Liver (tissue), 9 donors: Measurements from ENCODE around the gene MUC2. TPM values are rescaled to one million over a fixed set of nuclear protein-coding genes. Genes with fewer than 3 reads are reported as not detected.

Experiments
- DNase-seq: peaks from one replicate; pipeline ENCODE4 v3.0.0-alpha.2; 2017; ENCODE audit warnings: low spot score
- H3K27ac ChIP-seq, 2 donors: one replicate each; pipeline ENCODE4 v1.7.0; 2013; ENCODE audit warnings: inconsistent platforms in 2 of 2, low read length in 2 of 2, control low read depth in 1 of 2, low read depth in 1 of 2, mild to moderate bottlenecking in 1 of 2
- H3K27me3 ChIP-seq, 4 donors: one replicate each; pipeline versions ENCODE4 v1.6.1 to v1.7.0; 2013; ENCODE audit warnings: low read length in 3 of 4, inconsistent platforms in 1 of 4, mild to moderate bottlenecking in 1 of 4, moderate library complexity in 1 of 4; ENCODE audit not compliant: control insufficient read depth in 4 of 4, insufficient read depth in 4 of 4
- H3K36me3 ChIP-seq, 4 donors: one replicate each; pipeline versions ENCODE4 v1.6.1 to v1.7.0; 2013; ENCODE audit warnings: low read length in 3 of 4, mild to moderate bottlenecking in 3 of 4, low read depth in 1 of 4, moderate library complexity in 1 of 4; ENCODE audit not compliant: control insufficient read depth in 4 of 4, insufficient read depth in 3 of 4
- H3K4me1 ChIP-seq, 4 donors: one replicate each; pipeline versions ENCODE4 v1.6.1 to v1.7.0; 2013; ENCODE audit warnings: low read length in 3 of 4, mild to moderate bottlenecking in 3 of 4, moderate library complexity in 1 of 4; ENCODE audit not compliant: control insufficient read depth in 4 of 4, insufficient read depth in 4 of 4
- H3K4me3 ChIP-seq, 3 donors: one replicate each; pipeline versions ENCODE4 v1.6.1 to v1.7.0; 2013; ENCODE audit warnings: low read length in 3 of 3, control low read depth in 1 of 3, low read depth in 1 of 3, mild to moderate bottlenecking in 1 of 3
- H3K9ac ChIP-seq, 2 donors: one replicate each; pipeline ENCODE4 v1.7.0; 2013; ENCODE audit warnings: low read length in 2 of 2, mild to moderate bottlenecking in 2 of 2, moderate library complexity in 2 of 2, control low read depth in 1 of 2, low read depth in 1 of 2
- H3K9me3 ChIP-seq, 4 donors: one replicate each; pipeline versions ENCODE4 v1.6.1 to v1.7.0; 2013; ENCODE audit warnings: low read length in 3 of 4; ENCODE audit not compliant: control insufficient read depth in 4 of 4
- EGR1 ChIP-seq, 2 donors: IDR thresholded peaks; 2 replicates each; pipeline ENCODE4 v1.6.1; 2016 to 2018; ENCODE audit warnings: antibody characterized with exemption in 2 of 2, low read depth in 2 of 2
- FOXA1 ChIP-seq: IDR thresholded peaks from 2 replicates; pipeline ENCODE4 v1.6.1; 2016; ENCODE audit warnings: antibody characterized with exemption
- FOXA2 ChIP-seq: IDR thresholded peaks from 2 replicates; pipeline ENCODE4 v1.6.1; 2016; ENCODE audit warnings: antibody characterized with exemption
- GABPA ChIP-seq, 2 donors: IDR thresholded peaks in 1 of 2; conservative IDR thresholded peaks in 1 of 2; 2 replicates each; pipeline ENCODE4 v1.6.1; 2016; ENCODE audit warnings: antibody characterized with exemption in 2 of 2, mild to moderate bottlenecking in 1 of 2, moderate library complexity in 1 of 2
- JUND ChIP-seq, 2 donors: IDR thresholded peaks; 2 replicates each; pipeline ENCODE4 v1.6.1; 2016; ENCODE audit warnings: antibody characterized with exemption in 2 of 2
- RAD21 ChIP-seq, 2 donors: IDR thresholded peaks; 2 replicates each; pipeline ENCODE4 v1.6.1; 2016; ENCODE audit warnings: antibody characterized with exemption in 2 of 2, mild to moderate bottlenecking in 2 of 2
- SP1 ChIP-seq: IDR thresholded peaks from 2 replicates; pipeline ENCODE4 v1.6.1; 2018; ENCODE audit warnings: antibody characterized with exemption, mild to moderate bottlenecking
- YY1 ChIP-seq: IDR thresholded peaks from 2 replicates; pipeline ENCODE4 v1.6.1; 2016; ENCODE audit warnings: antibody characterized with exemption, mild to moderate bottlenecking
- WGBS: extraction: QIAGEN DNeasy Blood & Tissue Kit; methylation state at CpG from one replicate; pipeline ENCODE4 v1.1.7; 2013; 5-methylcytosine and 5-hydroxymethylcytosine counted together
- polyA plus RNA-seq, 2 donors: library from polyadenylated mRNA; stranded (reverse) in 1 of 2; unstranded in 1 of 2; fragments of 200-250 nt in 1 of 2; fragments of >200 nt in 1 of 2; fragmentation: Nextera tagmentation in 1 of 2; extraction: Ambion mirVana in 1 of 2; gene quantifications; one replicate each; pipeline versions ENCODE4 v1.2.1 to v1.2.3, GENCODE V29; 2013 to 2015
- total RNA-seq, 2 donors: library from RNA; depleted of rRNA; stranded (reverse); fragments of >200 nt; gene quantifications; one replicate each; pipeline ENCODE4 v1.2.3, GENCODE V29; 2014
- TF ChIP-seq, protein P1 (sequence below): fragments of 150-350 bp; IDR thresholded peaks from 2 replicates; pipeline ENCODE4 v1.5.1; 2017; ENCODE audit warnings: improper control_type of control experiment, low read depth, low read length; ENCODE audit not compliant: missing input control
- TF ChIP-seq, protein P2 (sequence below): IDR thresholded peaks from 2 replicates; pipeline ENCODE4 v1.6.1; 2016; ENCODE audit warnings: antibody characterized with exemption
- TF ChIP-seq, protein P3 (sequence below): IDR thresholded peaks from 2 replicates; pipeline ENCODE4 v1.6.1; 2016; ENCODE audit warnings: antibody characterized with exemption
- TF ChIP-seq, protein P4 (sequence below): IDR thresholded peaks from 2 replicates; pipeline ENCODE4 v1.6.1; 2016; ENCODE audit warnings: antibody characterized with exemption, mild to moderate bottlenecking
- TF ChIP-seq, protein P5 (sequence below): IDR thresholded peaks from 2 replicates; pipeline ENCODE4 v1.6.1; 2016; ENCODE audit warnings: antibody characterized with exemption
- donor health status: healthy.
- donor health status: healthy.
- donor health status: healthy.
- donor health status: healthy.
- donor health status: healthy.

MUC2 gene
- total and polyA plus RNA-seq, 4 donors = under 0.01 TPM; not detected in 3

DNA sequence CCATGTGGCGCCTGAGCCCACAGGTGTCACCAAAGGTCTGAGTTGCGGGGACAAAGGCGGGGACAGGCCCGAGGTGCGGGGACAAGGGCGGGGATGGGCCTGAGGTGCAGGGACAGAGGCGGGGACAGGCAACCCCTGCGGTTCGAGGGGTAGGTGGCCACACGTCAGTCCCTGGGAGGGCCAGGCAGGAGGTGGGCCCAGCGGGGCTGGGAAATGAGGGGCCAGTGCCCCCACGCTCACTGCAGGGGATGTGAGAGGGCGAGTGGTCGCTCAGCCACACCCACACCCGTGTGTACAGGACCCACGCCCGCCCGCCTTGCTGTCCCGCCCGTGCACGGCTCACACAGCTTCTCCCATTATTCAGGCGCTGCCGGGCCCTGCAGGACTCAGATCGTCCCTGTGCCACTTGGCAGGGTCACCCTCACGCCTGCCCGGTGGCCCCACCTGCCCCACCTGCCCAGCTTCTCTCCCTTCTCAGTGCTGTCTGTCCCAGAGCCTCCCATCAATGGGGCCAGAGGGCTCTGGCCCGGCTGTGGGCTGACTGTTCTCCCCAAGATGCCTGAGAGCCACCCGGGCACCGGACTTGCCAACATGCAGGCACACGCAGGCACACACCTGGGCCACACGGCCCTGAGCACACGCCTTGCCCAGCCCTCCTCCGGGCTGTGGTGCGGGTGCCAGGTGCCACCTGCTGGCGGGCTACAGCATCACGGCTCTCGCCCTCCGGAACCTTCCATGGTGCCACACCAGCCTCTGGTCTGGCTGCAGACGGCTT lies 23.9 kb upstream of the MUC2 start (continued):
- TF ChIP-seq, protein P1, sequence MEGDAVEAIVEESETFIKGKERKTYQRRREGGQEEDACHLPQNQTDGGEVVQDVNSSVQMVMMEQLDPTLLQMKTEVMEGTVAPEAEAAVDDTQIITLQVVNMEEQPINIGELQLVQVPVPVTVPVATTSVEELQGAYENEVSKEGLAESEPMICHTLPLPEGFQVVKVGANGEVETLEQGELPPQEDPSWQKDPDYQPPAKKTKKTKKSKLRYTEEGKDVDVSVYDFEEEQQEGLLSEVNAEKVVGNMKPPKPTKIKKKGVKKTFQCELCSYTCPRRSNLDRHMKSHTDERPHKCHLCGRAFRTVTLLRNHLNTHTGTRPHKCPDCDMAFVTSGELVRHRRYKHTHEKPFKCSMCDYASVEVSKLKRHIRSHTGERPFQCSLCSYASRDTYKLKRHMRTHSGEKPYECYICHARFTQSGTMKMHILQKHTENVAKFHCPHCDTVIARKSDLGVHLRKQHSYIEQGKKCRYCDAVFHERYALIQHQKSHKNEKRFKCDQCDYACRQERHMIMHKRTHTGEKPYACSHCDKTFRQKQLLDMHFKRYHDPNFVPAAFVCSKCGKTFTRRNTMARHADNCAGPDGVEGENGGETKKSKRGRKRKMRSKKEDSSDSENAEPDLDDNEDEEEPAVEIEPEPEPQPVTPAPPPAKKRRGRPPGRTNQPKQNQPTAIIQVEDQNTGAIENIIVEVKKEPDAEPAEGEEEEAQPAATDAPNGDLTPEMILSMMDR = peak; percentile 93
- TF ChIP-seq RAD21 (IDR thresholded peaks at IDR 0.05) (peak; percentile 95 to 99), FOXA1 (no peak), EGR1 (IDR thresholded peaks at IDR 0.05; ENCODE audit: low read depth in 2 of 2) (no peak)
- TF ChIP-seq, protein P2, sequence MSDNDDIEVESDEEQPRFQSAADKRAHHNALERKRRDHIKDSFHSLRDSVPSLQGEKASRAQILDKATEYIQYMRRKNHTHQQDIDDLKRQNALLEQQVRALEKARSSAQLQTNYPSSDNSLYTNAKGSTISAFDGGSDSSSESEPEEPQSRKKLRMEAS = no peak
- TF ChIP-seq, protein P3, sequence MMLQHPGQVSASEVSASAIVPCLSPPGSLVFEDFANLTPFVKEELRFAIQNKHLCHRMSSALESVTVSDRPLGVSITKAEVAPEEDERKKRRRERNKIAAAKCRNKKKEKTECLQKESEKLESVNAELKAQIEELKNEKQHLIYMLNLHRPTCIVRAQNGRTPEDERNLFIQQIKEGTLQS = no peak

DNA sequence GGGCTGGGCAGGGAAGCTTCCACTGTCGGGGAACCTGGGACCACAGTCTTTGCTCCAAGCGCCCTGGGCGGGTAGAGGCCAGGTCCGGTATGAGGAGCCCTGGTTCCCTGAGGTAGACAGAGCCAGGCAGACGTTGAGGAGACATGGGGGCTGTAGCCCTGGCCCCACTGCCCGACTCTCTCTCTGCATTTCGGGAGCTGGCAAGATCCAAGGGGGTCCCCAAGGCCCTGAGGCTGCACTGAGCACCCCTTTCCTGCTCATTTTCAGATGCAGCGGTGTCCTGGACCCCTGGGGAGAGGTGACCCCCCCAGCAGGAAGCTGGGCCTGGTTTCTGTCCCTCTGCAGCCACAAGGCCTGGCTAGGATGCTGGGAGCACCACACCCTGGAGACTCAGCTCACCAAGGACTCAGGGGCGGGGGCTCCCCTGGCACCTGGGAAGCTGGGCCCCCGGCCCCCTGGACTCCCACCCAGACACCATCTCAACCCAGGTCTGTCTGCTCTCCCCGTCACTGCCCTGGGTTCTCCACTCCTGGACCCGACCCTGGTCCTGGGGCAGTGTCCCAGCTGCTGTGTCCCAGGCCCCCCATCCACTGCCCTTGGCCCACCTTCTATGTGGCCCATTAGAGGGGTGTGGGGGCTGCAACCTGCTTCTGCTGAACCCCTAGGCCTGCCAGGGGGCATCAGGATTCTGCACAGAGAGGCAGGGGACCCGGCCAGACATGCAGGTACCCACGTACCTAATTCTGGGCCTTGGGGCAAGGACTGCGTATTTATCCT lies 23.1 kb upstream of the MUC2 start:
- WGBS = 60% methylated on average over 15 of the region's 15 CpGs
- H3K9ac ChIP-seq = no peak overlapping the region
- H3K27ac ChIP-seq = no peak overlapping the region
- H3K9me3 ChIP-seq = no peaks in the 10 kb centered on the region
- H3K27me3 ChIP-seq = peaks cover 0 to 5% (median 0%) of the 10 kb centered on the region in 4 donors
- no peak overlapping the region for H3K4me3 ChIP-seq
- no peaks in the 10 kb centered on the region for H3K4me1 ChIP-seq
- H3K36me3 ChIP-seq = no peaks in the 10 kb centered on the region
- TF ChIP-seq JUND (IDR thresholded peaks at IDR 0.05) = no peak
- DNase-seq = no peak

DNA sequence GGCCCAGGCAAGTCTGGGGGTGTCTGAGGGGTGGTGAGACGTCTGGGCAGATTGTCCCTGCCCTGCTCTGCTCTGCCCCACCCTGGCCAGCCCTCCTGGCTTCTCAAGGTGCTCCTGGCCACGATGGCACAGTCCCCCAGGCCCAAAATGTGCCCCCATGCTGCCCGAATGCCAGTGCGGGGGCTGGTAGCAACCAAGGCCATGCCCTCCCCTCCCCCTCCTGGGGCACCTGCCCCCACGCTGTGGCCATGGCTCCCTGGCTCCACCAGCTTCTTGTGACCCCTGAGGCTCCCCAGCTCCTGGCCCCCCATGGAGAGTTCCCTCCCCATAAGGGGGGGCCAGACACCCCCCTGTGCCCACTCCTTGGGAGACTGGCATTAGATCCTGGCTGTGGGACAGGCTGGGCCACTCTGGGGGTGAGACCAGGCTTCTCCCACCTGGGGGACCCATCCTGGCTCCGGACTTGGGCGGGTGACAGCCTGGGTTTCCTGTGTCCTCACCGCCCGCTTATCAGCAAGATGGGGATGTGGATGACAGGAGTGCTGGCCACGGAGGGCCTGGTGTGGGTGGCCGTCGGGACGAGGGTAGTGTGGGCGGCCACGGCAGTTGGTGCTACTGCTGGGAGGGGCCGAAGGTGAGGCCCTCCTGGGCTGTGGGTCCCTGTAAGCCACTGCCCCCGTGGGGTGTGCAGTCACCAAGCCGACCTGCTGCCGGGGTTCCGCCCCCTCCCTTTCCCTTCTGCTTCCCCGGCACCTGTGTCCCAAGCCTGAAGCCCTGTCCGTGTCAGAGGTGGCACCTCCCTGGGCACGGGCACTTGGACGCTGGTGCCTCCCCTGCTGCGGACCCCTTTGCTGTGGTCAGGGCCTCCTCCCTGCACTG lies 22.3 kb upstream of the MUC2 start:
- 77% methylated on average over 25 of the region's 25 CpGs for WGBS
- Histone ChIP-seq H3K27ac (no peak overlapping the region), H3K4me3 (no peak overlapping the region), H3K9ac (no peak overlapping the region), H3K4me1 (no peaks in the 10 kb centered on the region), H3K9me3 (no peaks in the 10 kb centered on the region), H3K27me3 (peaks cover 0 to 5% (median 0%) of the 10 kb centered on the region in 4 donors), H3K36me3 (no peaks in the 10 kb centered on the region)
- DNase-seq = no peak
- TF ChIP-seq YY1 = no peak
- TF ChIP-seq, protein P4, sequence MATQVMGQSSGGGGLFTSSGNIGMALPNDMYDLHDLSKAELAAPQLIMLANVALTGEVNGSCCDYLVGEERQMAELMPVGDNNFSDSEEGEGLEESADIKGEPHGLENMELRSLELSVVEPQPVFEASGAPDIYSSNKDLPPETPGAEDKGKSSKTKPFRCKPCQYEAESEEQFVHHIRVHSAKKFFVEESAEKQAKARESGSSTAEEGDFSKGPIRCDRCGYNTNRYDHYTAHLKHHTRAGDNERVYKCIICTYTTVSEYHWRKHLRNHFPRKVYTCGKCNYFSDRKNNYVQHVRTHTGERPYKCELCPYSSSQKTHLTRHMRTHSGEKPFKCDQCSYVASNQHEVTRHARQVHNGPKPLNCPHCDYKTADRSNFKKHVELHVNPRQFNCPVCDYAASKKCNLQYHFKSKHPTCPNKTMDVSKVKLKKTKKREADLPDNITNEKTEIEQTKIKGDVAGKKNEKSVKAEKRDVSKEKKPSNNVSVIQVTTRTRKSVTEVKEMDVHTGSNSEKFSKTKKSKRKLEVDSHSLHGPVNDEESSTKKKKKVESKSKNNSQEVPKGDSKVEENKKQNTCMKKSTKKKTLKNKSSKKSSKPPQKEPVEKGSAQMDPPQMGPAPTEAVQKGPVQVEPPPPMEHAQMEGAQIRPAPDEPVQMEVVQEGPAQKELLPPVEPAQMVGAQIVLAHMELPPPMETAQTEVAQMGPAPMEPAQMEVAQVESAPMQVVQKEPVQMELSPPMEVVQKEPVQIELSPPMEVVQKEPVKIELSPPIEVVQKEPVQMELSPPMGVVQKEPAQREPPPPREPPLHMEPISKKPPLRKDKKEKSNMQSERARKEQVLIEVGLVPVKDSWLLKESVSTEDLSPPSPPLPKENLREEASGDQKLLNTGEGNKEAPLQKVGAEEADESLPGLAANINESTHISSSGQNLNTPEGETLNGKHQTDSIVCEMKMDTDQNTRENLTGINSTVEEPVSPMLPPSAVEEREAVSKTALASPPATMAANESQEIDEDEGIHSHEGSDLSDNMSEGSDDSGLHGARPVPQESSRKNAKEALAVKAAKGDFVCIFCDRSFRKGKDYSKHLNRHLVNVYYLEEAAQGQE = no peak
- TF ChIP-seq FOXA1 = no peak
- no peak for TF ChIP-seq GABPA (IDR thresholded peaks at IDR 0.05 in 1 of 2, conservative IDR thresholded peaks at IDR 0.05 in 1 of 2)
- TF ChIP-seq FOXA2 = no peak
- no peak for TF ChIP-seq JUND (IDR thresholded peaks at IDR 0.05)
- TF ChIP-seq, protein P5, sequence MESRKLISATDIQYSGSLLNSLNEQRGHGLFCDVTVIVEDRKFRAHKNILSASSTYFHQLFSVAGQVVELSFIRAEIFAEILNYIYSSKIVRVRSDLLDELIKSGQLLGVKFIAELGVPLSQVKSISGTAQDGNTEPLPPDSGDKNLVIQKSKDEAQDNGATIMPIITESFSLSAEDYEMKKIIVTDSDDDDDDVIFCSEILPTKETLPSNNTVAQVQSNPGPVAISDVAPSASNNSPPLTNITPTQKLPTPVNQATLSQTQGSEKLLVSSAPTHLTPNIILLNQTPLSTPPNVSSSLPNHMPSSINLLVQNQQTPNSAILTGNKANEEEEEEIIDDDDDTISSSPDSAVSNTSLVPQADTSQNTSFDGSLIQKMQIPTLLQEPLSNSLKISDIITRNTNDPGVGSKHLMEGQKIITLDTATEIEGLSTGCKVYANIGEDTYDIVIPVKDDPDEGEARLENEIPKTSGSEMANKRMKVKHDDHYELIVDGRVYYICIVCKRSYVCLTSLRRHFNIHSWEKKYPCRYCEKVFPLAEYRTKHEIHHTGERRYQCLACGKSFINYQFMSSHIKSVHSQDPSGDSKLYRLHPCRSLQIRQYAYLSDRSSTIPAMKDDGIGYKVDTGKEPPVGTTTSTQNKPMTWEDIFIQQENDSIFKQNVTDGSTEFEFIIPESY = no peak
- TF ChIP-seq, protein P1 = no peak
- TF ChIP-seq, protein P3 = no peak
- TF ChIP-seq SP1 = no peak
